ENCODE measurements around the gene ATF6. TPM values are rescaled to one million over a fixed set of nuclear protein-coding genes. Genes with fewer than 3 reads are reported as not detected.

The ATF6 gene
- total and polyA plus RNA-seq, 2 of the 8 experiments (the other 6 are each of a cell fraction or from before 2014, with no cell fraction given), result 4.6 to 10.0 TPM

GRCh38 chr1:161951646-161952045 is 185.5 kb downstream of the ATF6 start (continued):
- TF ChIP-seq ATF3 (IDR thresholded peaks at IDR 0.05; ENCODE audit: insufficient read depth, low read depth, low read length), result no peak

Measured in H1 (cell line).